ENCODE measurements around the gene RAB5IF. TPM values are rescaled to one million over a fixed set of nuclear protein-coding genes. Genes with fewer than 3 reads are reported as not detected.
A peak's percentile ranks its signal among the peaks of the same experiment; 100 is the strongest.

Gene RAB5IF
- total and polyA plus RNA-seq, 2 of the 13 experiments (the other 11 are each of a cell fraction or from before 2014, with no cell fraction given): 261 to 305 TPM

- peaks cover 72% of the 10 kb centered on the region for H3K4me1 ChIP-seq (ENCODE audit: insufficient read depth, low read length)
- in situ Hi-C loops (cut with HindIII; ENCODE audit: extremely low pct_ligation_motif_present, low pct_unique_long_range_greater_than_20kb) (no loop called here), intact Hi-C loops (cut with micrococcal nuclease; ENCODE audit: unreplicated experiment) (no loop called here)
- peak; percentile 5 for ATAC-seq
- peak overlapping the region; percentile 64 for H3K4me2 ChIP-seq (ENCODE audit: low read depth, low read length)
- H3K9me3 ChIP-seq (ENCODE audit: low read length): no peaks in the 10 kb centered on the region
- DNase-seq (ENCODE audit: low spot score): no peak
- no peak for FAIRE-seq
- H3K9ac ChIP-seq (ENCODE audit: insufficient read depth, low read depth, low read length): peak overlapping the region; percentile 67
- peak overlapping the region; percentile 61 for H3K27ac ChIP-seq (ENCODE audit: extremely low read length, insufficient read depth, low read length)
- ChIA-PET CTCF (ENCODE audit: low intra/inter-chr PET ratio, low total read pairs) (no interaction called here), POLR2A (interaction anchor here (1.3 to 3.4 kb wide), 6 partner anchors 9 to 105 kb away, joined by 3 to 28 read pairs (median 8); partner anchors contain the start of genes NDRG3, RAB5IF and TGIF2)
- peak overlapping the region in 1 of 3 experiments; percentile 36; a peak in 2 of 6 replicates for H3K4me3 ChIP-seq (replicated peaks in 1 of 3; ENCODE audit: insufficient read depth in 1 of 3, low read depth in 2 of 3, low read length in 3 of 3)
- H3K27me3 ChIP-seq (ENCODE audit: control insufficient read depth in 1 of 2, insufficient read depth in 2 of 2, low read length in 2 of 2): no peaks in the 10 kb centered on the region
- no TSS peak for BruUV-seq (replicated peaks)
- H3K36me3 ChIP-seq (replicated peaks in 1 of 2; ENCODE audit: control insufficient read depth in 1 of 2, insufficient read depth in 2 of 2, low read length in 2 of 2): no peaks in the 10 kb centered on the region
- H3K79me2 ChIP-seq (ENCODE audit: insufficient read depth, low read length): no peaks in the 10 kb centered on the region
- WGBS (ENCODE audit: low lambda C conversion rate): 36% methylated on average over 3 of the region's 3 CpGs
- peak overlapping the region; percentile 79 for H2AFZ ChIP-seq (ENCODE audit: low read length)
- H4K20me1 ChIP-seq (ENCODE audit: insufficient read depth, low read length): no peaks in the 10 kb centered on the region
- TF ChIP-seq E2F1 (CRISPR knock-in tag; IDR thresholded peaks at IDR 0.05) (no peak), CBX2 (IDR thresholded peaks at IDR 0.05; ENCODE audit: low read depth, low read length) (no peak), CBX2 (CRISPR knock-in tag; IDR thresholded peaks at IDR 0.05; ENCODE audit: low read depth) (no peak), ZNF549 (CRISPR knock-in tag; IDR thresholded peaks at IDR 0.05) (no peak), AHDC1 (CRISPR knock-in tag; IDR thresholded peaks at IDR 0.05; ENCODE audit: borderline replicate concordance) (no peak), SIN3A (IDR thresholded peaks at IDR 0.05; ENCODE audit: borderline replicate concordance, low read depth, low read length) (no peak), NFIB (CRISPR knock-in tag; IDR thresholded peaks at IDR 0.05; ENCODE audit: borderline replicate concordance) (no peak), ZNF484 (CRISPR knock-in tag; IDR thresholded peaks at IDR 0.05; ENCODE audit: borderline replicate concordance, low read depth) (no peak), ZNF546 (CRISPR knock-in tag; conservative IDR thresholded peaks at IDR 0.05) (0 out of 2 replicates have a peak, but pooled peaks have one; percentile 22), SMAD9 (CRISPR knock-in tag; IDR thresholded peaks at IDR 0.05) (no peak), TRIM24 (CRISPR knock-in tag; IDR thresholded peaks at IDR 0.05) (no peak), SMAD1 (CRISPR knock-in tag; IDR thresholded peaks at IDR 0.05; ENCODE audit: borderline replicate concordance, low read depth) (no peak), SKI (IDR thresholded peaks at IDR 0.05; ENCODE audit: partially characterized antibody) (no peak), TEAD3 (CRISPR knock-in tag; optimal IDR thresholded peaks at IDR 0.05; ENCODE audit: borderline replicate concordance) (peak; percentile 32), TBL1XR1 (IDR thresholded peaks at IDR 0.05; ENCODE audit: borderline replicate concordance, low read length, partially characterized antibody) (no peak)
- TF ChIP-seq, protein P1, sequence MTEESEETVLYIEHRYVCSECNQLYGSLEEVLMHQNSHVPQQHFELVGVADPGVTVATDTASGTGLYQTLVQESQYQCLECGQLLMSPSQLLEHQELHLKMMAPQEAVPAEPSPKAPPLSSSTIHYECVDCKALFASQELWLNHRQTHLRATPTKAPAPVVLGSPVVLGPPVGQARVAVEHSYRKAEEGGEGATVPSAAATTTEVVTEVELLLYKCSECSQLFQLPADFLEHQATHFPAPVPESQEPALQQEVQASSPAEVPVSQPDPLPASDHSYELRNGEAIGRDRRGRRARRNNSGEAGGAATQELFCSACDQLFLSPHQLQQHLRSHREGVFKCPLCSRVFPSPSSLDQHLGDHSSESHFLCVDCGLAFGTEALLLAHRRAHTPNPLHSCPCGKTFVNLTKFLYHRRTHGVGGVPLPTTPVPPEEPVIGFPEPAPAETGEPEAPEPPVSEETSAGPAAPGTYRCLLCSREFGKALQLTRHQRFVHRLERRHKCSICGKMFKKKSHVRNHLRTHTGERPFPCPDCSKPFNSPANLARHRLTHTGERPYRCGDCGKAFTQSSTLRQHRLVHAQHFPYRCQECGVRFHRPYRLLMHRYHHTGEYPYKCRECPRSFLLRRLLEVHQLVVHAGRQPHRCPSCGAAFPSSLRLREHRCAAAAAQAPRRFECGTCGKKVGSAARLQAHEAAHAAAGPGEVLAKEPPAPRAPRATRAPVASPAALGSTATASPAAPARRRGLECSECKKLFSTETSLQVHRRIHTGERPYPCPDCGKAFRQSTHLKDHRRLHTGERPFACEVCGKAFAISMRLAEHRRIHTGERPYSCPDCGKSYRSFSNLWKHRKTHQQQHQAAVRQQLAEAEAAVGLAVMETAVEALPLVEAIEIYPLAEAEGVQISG (CRISPR knock-in tag; IDR thresholded peaks at IDR 0.05): no peak
Observed at GRCh38 chr20:36641506-36641843, 35.9 kb downstream of the RAB5IF start.

Data from HepG2 (cell line).